Mesendoderm (in vitro differentiated cells): ENCODE measurements around the gene HSD11B2.

ENCODE experiments used
- DNase-seq: peaks from one replicate; pipeline ENCODE4 v3.0.0; 2013
- H2AK5ac ChIP-seq: 2 replicates; pipeline ENCODE4 v1.6.1; 2013; ENCODE audit warnings: low read length, inconsistent platforms
- H2BK120ac ChIP-seq: 2 replicates; pipeline ENCODE4 v1.6.1; 2013; ENCODE audit warnings: low read depth, mild to moderate bottlenecking, low read length, moderate library complexity, mixed read lengths
- H2BK15ac ChIP-seq: replicated peaks from 2 replicates; pipeline ENCODE4 v1.6.1; 2013; ENCODE audit warnings: low read depth, mild to moderate bottlenecking, moderate library complexity
- H2BK5ac ChIP-seq: 2 replicates; pipeline ENCODE4 v1.6.1; 2013; ENCODE audit warnings: low read length, inconsistent platforms
- H3K18ac ChIP-seq: 2 replicates; pipeline ENCODE4 v1.6.1; 2013; ENCODE audit warnings: mild to moderate bottlenecking, low read length, mixed read lengths
- H3K23ac ChIP-seq: one replicate; pipeline ENCODE4 v1.6.1; 2013; ENCODE audit warnings: low read length
- H3K27ac ChIP-seq: 2 replicates; pipeline ENCODE4 v1.5.1; 2013; ENCODE audit warnings: low read depth, mild to moderate bottlenecking, inconsistent platforms, low read length, moderate library complexity
- H3K27me3 ChIP-seq: 2 replicates; pipeline ENCODE4 v1.6.1; 2013; ENCODE audit warnings: low read length, control low read depth, mild to moderate bottlenecking, inconsistent platforms; ENCODE audit not compliant: insufficient read depth, poor library complexity
- H3K36me3 ChIP-seq: 2 replicates; pipeline ENCODE4 v1.6.1; 2013; ENCODE audit warnings: low read length, inconsistent platforms; ENCODE audit not compliant: control insufficient read depth, insufficient read depth
- H3K4ac ChIP-seq: one replicate; pipeline ENCODE4 v1.6.1; 2013; ENCODE audit warnings: low read depth, mild to moderate bottlenecking, low read length, moderate library complexity
- H3K4me1 ChIP-seq: 2 replicates; pipeline ENCODE4 v1.6.1; 2013; ENCODE audit warnings: low read depth, low read length, inconsistent platforms; ENCODE audit not compliant: control insufficient read depth
- H3K4me2 ChIP-seq: 2 replicates; pipeline ENCODE4 v1.6.1; 2013; ENCODE audit warnings: low read length
- H3K4me3 ChIP-seq: 2 replicates; pipeline ENCODE4 v1.5.1; 2013; ENCODE audit warnings: mild to moderate bottlenecking, low read length
- H3K56ac ChIP-seq: one replicate; pipeline ENCODE4 v1.6.1; 2013; ENCODE audit warnings: low read length
- H3K79me1 ChIP-seq: 2 replicates; pipeline ENCODE4 v1.6.1; 2013; ENCODE audit warnings: low read length, inconsistent platforms
- H3K79me2 ChIP-seq: 2 replicates; pipeline ENCODE4 v1.6.1; 2013; ENCODE audit warnings: mild to moderate bottlenecking, low read length; ENCODE audit not compliant: control insufficient read depth, insufficient read depth
- H3K9ac ChIP-seq: 2 replicates; pipeline ENCODE4 v1.6.1; 2013; ENCODE audit warnings: low read length, inconsistent platforms
- H4K5ac ChIP-seq: one replicate; pipeline ENCODE4 v1.6.1; 2013; ENCODE audit warnings: low read length
- H4K8ac ChIP-seq: one replicate; pipeline ENCODE4 v1.6.1; 2013; ENCODE audit warnings: low read depth, mild to moderate bottlenecking, control low read depth, low read length, moderate library complexity
- WGBS: extraction: QIAGEN DNeasy Blood & Tissue Kit; methylation state at CpG from one replicate; pipeline ENCODE4 v1.1.7; 2013; ENCODE audit warnings: low lambda C conversion rate, missing lambda C conversion rate; ENCODE audit not compliant: insufficient coverage; ENCODE audit errors: extremely low coverage; 5-methylcytosine and 5-hydroxymethylcytosine counted together

Gene HSD11B2

GRCh38 chr16:67388191-67388590 lies 42.7 kb upstream of the HSD11B2 start:
- H3K4ac ChIP-seq, result no peak overlapping the region
- H3K79me1 ChIP-seq, result no peaks in the 10 kb centered on the region
- H2BK5ac ChIP-seq, result no peak overlapping the region
- no peak overlapping the region for H3K9ac ChIP-seq
- H2BK120ac ChIP-seq, result no peak overlapping the region
- no peak overlapping the region for H3K4me3 ChIP-seq
- no peak overlapping the region for H3K27ac ChIP-seq
- H2AK5ac ChIP-seq, result no peak overlapping the region
- H3K4me1 ChIP-seq, result no peaks in the 10 kb centered on the region
- no peaks in the 10 kb centered on the region for H3K27me3 ChIP-seq
- H3K23ac ChIP-seq, result no peak overlapping the region
- no peak for DNase-seq
- H4K8ac ChIP-seq, result no peak overlapping the region
- no peaks in the 10 kb centered on the region for H3K79me2 ChIP-seq
- H3K36me3 ChIP-seq, result no peaks in the 10 kb centered on the region
- no peak overlapping the region for H3K4me2 ChIP-seq
- no peak overlapping the region for H3K56ac ChIP-seq
- no peak overlapping the region for H4K5ac ChIP-seq
- no CpG with 5 or more reads among the region's 8 CpGs for WGBS
- H3K18ac ChIP-seq, result no peak overlapping the region
- H2BK15ac ChIP-seq, result no peak overlapping the region

GRCh38 chr16:67388591-67388990 lies 42.3 kb upstream of the HSD11B2 start:
- Histone ChIP-seq H3K23ac (no peak overlapping the region), H2BK120ac (no peak overlapping the region), H4K8ac (no peak overlapping the region), H3K18ac (no peak overlapping the region), H3K4me3 (no peak overlapping the region), H3K27ac (no peak overlapping the region), H3K4me2 (no peak overlapping the region), H3K56ac (no peak overlapping the region), H3K4ac (no peak overlapping the region), H3K36me3 (no peaks in the 10 kb centered on the region), H4K5ac (no peak overlapping the region), H2BK5ac (no peak overlapping the region), H3K27me3 (peaks cover under 1% of the 10 kb centered on the region), H2AK5ac (no peak overlapping the region), H3K4me1 (no peaks in the 10 kb centered on the region), H3K9ac (no peak overlapping the region), H3K79me1 (no peaks in the 10 kb centered on the region), H3K79me2 (no peaks in the 10 kb centered on the region), H2BK15ac (no peak overlapping the region)
- no peak for DNase-seq
- WGBS, result no CpG with 5 or more reads among the region's 2 CpGs

GRCh38 chr16:67389911-67390815 lies 40.8 kb upstream of the HSD11B2 start:
- Histone ChIP-seq H3K18ac (no peak overlapping the region), H3K4me3 (no peak overlapping the region), H4K8ac (no peak overlapping the region), H3K9ac (no peak overlapping the region), H4K5ac (no peak overlapping the region), H2BK5ac (no peak overlapping the region), H3K4me1 (no peaks in the 10 kb centered on the region), H3K4ac (no peak overlapping the region), H2BK120ac (no peak overlapping the region), H3K4me2 (no peak overlapping the region), H2BK15ac (no peak overlapping the region), H3K23ac (no peak overlapping the region), H3K79me1 (no peaks in the 10 kb centered on the region), H3K36me3 (no peaks in the 10 kb centered on the region), H3K79me2 (no peaks in the 10 kb centered on the region), H3K56ac (no peak overlapping the region), H2AK5ac (no peak overlapping the region), H3K27me3 (peaks cover 17% of the 10 kb centered on the region), H3K27ac (no peak overlapping the region)
- no peak for DNase-seq
- no CpG with 5 or more reads among the region's 27 CpGs for WGBS

GRCh38 chr16:67390816-67391423 lies 40.0 kb upstream of the HSD11B2 start:
- no peaks in the 10 kb centered on the region for H3K4me1 ChIP-seq
- no peak overlapping the region for H3K4me3 ChIP-seq
- H3K79me1 ChIP-seq, result no peaks in the 10 kb centered on the region
- no peak overlapping the region for H2BK15ac ChIP-seq
- no peak overlapping the region for H3K56ac ChIP-seq
- no peak overlapping the region for H3K27ac ChIP-seq
- no peak for DNase-seq
- no peaks in the 10 kb centered on the region for H3K36me3 ChIP-seq
- no peak overlapping the region for H3K18ac ChIP-seq
- H2BK120ac ChIP-seq, result no peak overlapping the region
- no peak overlapping the region for H2BK5ac ChIP-seq
- H3K4ac ChIP-seq, result no peak overlapping the region
- H3K4me2 ChIP-seq, result no peak overlapping the region
- H2AK5ac ChIP-seq, result no peak overlapping the region
- no peak overlapping the region for H4K5ac ChIP-seq
- peaks cover 20% of the 10 kb centered on the region for H3K27me3 ChIP-seq
- H3K23ac ChIP-seq, result no peak overlapping the region
- H3K79me2 ChIP-seq, result no peaks in the 10 kb centered on the region
- H4K8ac ChIP-seq, result no peak overlapping the region
- H3K9ac ChIP-seq, result no peak overlapping the region
- WGBS, result no CpG with 5 or more reads among the region's 11 CpGs

- H4K8ac ChIP-seq, result no peak overlapping the region
- H3K23ac ChIP-seq, result no peak overlapping the region
- WGBS, result no CpG with 5 or more reads among the region's 15 CpGs
- H3K36me3 ChIP-seq, result no peaks in the 10 kb centered on the region
- no peak overlapping the region for H3K56ac ChIP-seq
- no peak overlapping the region for H3K4me3 ChIP-seq
- H3K4ac ChIP-seq, result no peak overlapping the region
- H3K9ac ChIP-seq, result no peak overlapping the region
- H3K27me3 ChIP-seq, result peaks cover 20% of the 10 kb centered on the region
- no peak overlapping the region for H4K5ac ChIP-seq
- H3K18ac ChIP-seq, result no peak overlapping the region
- DNase-seq, result peak; percentile 33
- no peak overlapping the region for H2BK5ac ChIP-seq
- peaks cover 1% of the 10 kb centered on the region for H3K4me1 ChIP-seq
- H3K79me2 ChIP-seq, result no peaks in the 10 kb centered on the region
- H2BK15ac ChIP-seq, result no peak overlapping the region
- no peak overlapping the region for H3K27ac ChIP-seq
- H3K4me2 ChIP-seq, result no peak overlapping the region
- H3K79me1 ChIP-seq, result no peaks in the 10 kb centered on the region
- H2BK120ac ChIP-seq, result no peak overlapping the region
- H2AK5ac ChIP-seq, result no peak overlapping the region
These were observed 39.3 kb upstream of the HSD11B2 start for GRCh38 chr16:67391424-67392300.
